ENCODE data around the gene TMPRSS4.

TMPRSS4 gene

GRCh38 chr11:118132385-118133151 is 55.7 kb downstream of the TMPRSS4 start:
- Histone ChIP-seq H3K9me3 (no peaks in the 10 kb centered on the region), H3K4me3 (ENCODE audit: low read depth, low read length) (no peak overlapping the region), H3K36me3 (no peaks in the 10 kb centered on the region), H3K4me1 (peaks cover 3% of the 10 kb centered on the region; the same call in 1 of the 2 replicates), H3K27me3 (peaks cover 5% of the 10 kb centered on the region)
- no peak for TF ChIP-seq CTCF (IDR thresholded peaks at IDR 0.05; ENCODE audit: low read depth, low read length)
- no peak for DNase-seq

GRCh38 chr11:118133816-118134215 is 56.9 kb downstream of the TMPRSS4 start:
- Histone ChIP-seq H3K27me3 (peaks cover 11% of the 10 kb centered on the region), H3K4me3 (ENCODE audit: low read depth, low read length) (no peak overlapping the region), H3K9me3 (no peaks in the 10 kb centered on the region), H3K4me1 (peaks cover 3% of the 10 kb centered on the region; the same call in 1 of the 2 replicates), H3K36me3 (no peaks in the 10 kb centered on the region)
- no peak for TF ChIP-seq CTCF (IDR thresholded peaks at IDR 0.05; ENCODE audit: low read depth, low read length)
- no peak for DNase-seq

GRCh38 chr11:118135051-118135795 is 58.3 kb downstream of the TMPRSS4 start:
- no peaks in the 10 kb centered on the region for H3K9me3 ChIP-seq
- H3K4me1 ChIP-seq: no peaks in the 10 kb centered on the region
- H3K27me3 ChIP-seq: peaks cover 16% of the 10 kb centered on the region
- H3K4me3 ChIP-seq (ENCODE audit: low read depth, low read length): no peak overlapping the region
- no peaks in the 10 kb centered on the region for H3K36me3 ChIP-seq
- DNase-seq: no peak
- no peak for TF ChIP-seq CTCF (IDR thresholded peaks at IDR 0.05; ENCODE audit: low read depth, low read length)

GRCh38 chr11:118135796-118136165 is 58.9 kb downstream of the TMPRSS4 start:
- peaks cover 16% of the 10 kb centered on the region for H3K27me3 ChIP-seq
- no peak for DNase-seq
- H3K4me1 ChIP-seq: no peaks in the 10 kb centered on the region
- TF ChIP-seq CTCF (IDR thresholded peaks at IDR 0.05; ENCODE audit: low read depth, low read length): no peak
- no peak overlapping the region for H3K4me3 ChIP-seq (ENCODE audit: low read depth, low read length)
- H3K9me3 ChIP-seq: no peaks in the 10 kb centered on the region
- no peaks in the 10 kb centered on the region for H3K36me3 ChIP-seq

- Histone ChIP-seq H3K4me3 (ENCODE audit: low read depth, low read length) (no peak overlapping the region), H3K36me3 (no peaks in the 10 kb centered on the region), H3K27me3 (peaks cover 22% of the 10 kb centered on the region), H3K9me3 (no peaks in the 10 kb centered on the region), H3K4me1 (no peaks in the 10 kb centered on the region)
- no peak for TF ChIP-seq CTCF (IDR thresholded peaks at IDR 0.05; ENCODE audit: low read depth, low read length)
- DNase-seq: no peak
Measured at GRCh38 chr11:118136341-118136740, 59.5 kb downstream of the TMPRSS4 start.

GRCh38 chr11:118136801-118137200 is 59.9 kb downstream of the TMPRSS4 start:
- H3K9me3 ChIP-seq: no peaks in the 10 kb centered on the region
- H3K4me3 ChIP-seq (ENCODE audit: low read depth, low read length): no peak overlapping the region
- H3K4me1 ChIP-seq: no peaks in the 10 kb centered on the region
- H3K27me3 ChIP-seq: peaks cover 26% of the 10 kb centered on the region
- DNase-seq: no peak
- TF ChIP-seq CTCF (IDR thresholded peaks at IDR 0.05; ENCODE audit: low read depth, low read length): no peak
- no peaks in the 10 kb centered on the region for H3K36me3 ChIP-seq

All from BE2C (cell line).